ENCODE results near the gene RALGPS2.

RALGPS2 gene

GRCh38 chr1:178796013-178796412, 71.0 kb downstream of the RALGPS2 start:
- no peak overlapping the region for H3K4me3 ChIP-seq (replicated peaks in 1 of 2; ENCODE audit: low read depth in 2 of 2, low read length in 2 of 2)
- TF ChIP-seq, protein P1, sequence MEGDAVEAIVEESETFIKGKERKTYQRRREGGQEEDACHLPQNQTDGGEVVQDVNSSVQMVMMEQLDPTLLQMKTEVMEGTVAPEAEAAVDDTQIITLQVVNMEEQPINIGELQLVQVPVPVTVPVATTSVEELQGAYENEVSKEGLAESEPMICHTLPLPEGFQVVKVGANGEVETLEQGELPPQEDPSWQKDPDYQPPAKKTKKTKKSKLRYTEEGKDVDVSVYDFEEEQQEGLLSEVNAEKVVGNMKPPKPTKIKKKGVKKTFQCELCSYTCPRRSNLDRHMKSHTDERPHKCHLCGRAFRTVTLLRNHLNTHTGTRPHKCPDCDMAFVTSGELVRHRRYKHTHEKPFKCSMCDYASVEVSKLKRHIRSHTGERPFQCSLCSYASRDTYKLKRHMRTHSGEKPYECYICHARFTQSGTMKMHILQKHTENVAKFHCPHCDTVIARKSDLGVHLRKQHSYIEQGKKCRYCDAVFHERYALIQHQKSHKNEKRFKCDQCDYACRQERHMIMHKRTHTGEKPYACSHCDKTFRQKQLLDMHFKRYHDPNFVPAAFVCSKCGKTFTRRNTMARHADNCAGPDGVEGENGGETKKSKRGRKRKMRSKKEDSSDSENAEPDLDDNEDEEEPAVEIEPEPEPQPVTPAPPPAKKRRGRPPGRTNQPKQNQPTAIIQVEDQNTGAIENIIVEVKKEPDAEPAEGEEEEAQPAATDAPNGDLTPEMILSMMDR (IDR thresholded peaks at IDR 0.05; ENCODE audit: low read depth, low read length): no peak
- no peak for DNase-seq (ENCODE audit: low read depth in 2 of 2)

GRCh38 chr1:178797590-178797989, 72.5 kb downstream of the RALGPS2 start:
- no peak overlapping the region for H3K4me3 ChIP-seq (replicated peaks in 1 of 2; ENCODE audit: low read depth in 2 of 2, low read length in 2 of 2)
- TF ChIP-seq, protein P1 (IDR thresholded peaks at IDR 0.05; ENCODE audit: low read depth, low read length): no peak
- DNase-seq (ENCODE audit: low read depth in 2 of 2): no peak

- DNase-seq (ENCODE audit: low read depth in 2 of 2): no peak
- TF ChIP-seq, protein P1 (IDR thresholded peaks at IDR 0.05; ENCODE audit: low read depth, low read length): no peak
- H3K4me3 ChIP-seq (replicated peaks in 1 of 2; ENCODE audit: low read depth in 2 of 2, low read length in 2 of 2): no peak overlapping the region
These were observed 73.3 kb downstream of the RALGPS2 start for GRCh38 chr1:178798232-178798861.

- no peak overlapping the region for H3K4me3 ChIP-seq (replicated peaks in 1 of 2; ENCODE audit: low read depth in 2 of 2, low read length in 2 of 2)
- no peak for DNase-seq (ENCODE audit: low read depth in 2 of 2)
- TF ChIP-seq, protein P1 (IDR thresholded peaks at IDR 0.05; ENCODE audit: low read depth, low read length): no peak
These were observed 77.8 kb downstream of the RALGPS2 start for GRCh38 chr1:178802873-178803272.

- TF ChIP-seq, protein P1 (IDR thresholded peaks at IDR 0.05; ENCODE audit: low read depth, low read length): no peak
- DNase-seq (ENCODE audit: low read depth in 2 of 2): no peak
- H3K4me3 ChIP-seq (replicated peaks in 1 of 2; ENCODE audit: low read depth in 2 of 2, low read length in 2 of 2): no peak overlapping the region
These were observed 81.7 kb downstream of the RALGPS2 start for GRCh38 chr1:178806665-178807300.

DNA sequence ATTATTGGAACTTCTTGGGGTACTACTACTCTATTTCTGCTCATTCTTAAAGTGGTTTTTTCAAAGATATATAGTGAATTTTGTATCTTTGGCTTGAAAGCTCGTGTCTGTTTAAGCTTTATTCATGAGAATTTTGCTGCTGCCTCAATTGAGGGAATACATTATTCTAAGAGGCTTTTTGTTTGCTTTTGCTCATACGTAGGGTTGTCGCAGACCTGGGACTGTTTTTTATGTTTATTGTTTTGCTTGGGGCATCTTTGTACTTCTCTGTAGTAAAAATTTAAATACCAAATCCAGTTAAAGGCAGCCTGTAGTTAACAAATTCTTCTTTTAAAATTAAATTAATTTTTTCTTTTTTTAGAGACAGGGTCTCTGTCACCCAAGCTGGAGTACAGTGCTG, 83.5 kb downstream of the RALGPS2 start:
- TF ChIP-seq, protein P1 (IDR thresholded peaks at IDR 0.05; ENCODE audit: low read depth, low read length): no peak
- no peak overlapping the region for H3K4me3 ChIP-seq (replicated peaks in 1 of 2; ENCODE audit: low read depth in 2 of 2, low read length in 2 of 2)
- no peak for DNase-seq (ENCODE audit: low read depth in 2 of 2)

All from cardiac fibroblast (primary cell).